DND-41 (cell line): ENCODE results near the gene DDIT3.

Source experiments
- ATAC-seq: fragments of 200-7000 bp; cut with Tn5 transposase; 3 replicates; pipeline ENCODE4 v1.9.1; 2021; ENCODE audit warnings: low read depth; ENCODE audit not compliant: insufficient read depth
- DNase-seq: peaks from one replicate; pipeline ENCODE4 v3.0.0-alpha.2; 2020
- H2AFZ ChIP-seq: 2 replicates; pipeline ENCODE4 v1.6.0; 2012; ENCODE audit warnings: low read depth, low read length
- H3K27ac ChIP-seq: 2 replicates; pipeline ENCODE4 v1.5.1; 2012; ENCODE audit warnings: low read length, inconsistent platforms
- H3K27me3 ChIP-seq: fragments of 200-600 bp; sonication (generic); 2 replicates; pipeline ENCODE4 v1.6.0; 2012; ENCODE audit warnings: low read length, mild to moderate bottlenecking, inconsistent platforms; ENCODE audit not compliant: insufficient read depth, poor library complexity
- H3K36me3 ChIP-seq: 2 replicates; pipeline ENCODE4 v1.5.1; 2012; ENCODE audit warnings: low read length, inconsistent platforms; ENCODE audit not compliant: insufficient read depth
- H3K4me1 ChIP-seq: 2 replicates; pipeline ENCODE4 v1.5.1; 2012; ENCODE audit warnings: mild to moderate bottlenecking, low read length; ENCODE audit not compliant: insufficient read depth
- H3K4me2 ChIP-seq: 2 replicates; pipeline ENCODE4 v1.6.0; 2012; ENCODE audit warnings: mild to moderate bottlenecking, moderate library complexity, low read length, inconsistent platforms; ENCODE audit not compliant: insufficient read depth
- H3K4me3 ChIP-seq, 2 experiments: fragments of 200-600 bp in 1 of 2; shearing (Covaris generic) in 1 of 2; 2 replicates each; pipeline ENCODE4 v1.5.1; 2012 to 2016; ENCODE audit warnings: inconsistent platforms in 2 of 2, low read length in 2 of 2, mild to moderate bottlenecking in 2 of 2, low read depth in 1 of 2, moderate library complexity in 1 of 2
- H3K79me2 ChIP-seq: 2 replicates; pipeline ENCODE4 v1.6.0; 2012; ENCODE audit warnings: low read length, inconsistent platforms; ENCODE audit not compliant: insufficient read depth
- H3K9ac ChIP-seq: 2 replicates; pipeline ENCODE4 v1.6.0; 2012; ENCODE audit warnings: low read depth, mild to moderate bottlenecking, inconsistent platforms, low read length, moderate library complexity
- H3K9me3 ChIP-seq: 2 replicates; pipeline ENCODE4 v1.5.1; 2012; ENCODE audit warnings: low read length, moderate library complexity, mild to moderate bottlenecking, inconsistent platforms; ENCODE audit not compliant: insufficient read depth, severe bottlenecking
- H4K20me1 ChIP-seq: 2 replicates; pipeline ENCODE4 v1.6.0; 2012; ENCODE audit warnings: low read length; ENCODE audit not compliant: insufficient read depth
- CTCF ChIP-seq: IDR thresholded peaks from 2 replicates; pipeline ENCODE4 v1.5.1; 2012; ENCODE audit warnings: borderline replicate concordance, low read length, moderate library complexity, mild to moderate bottlenecking; ENCODE audit not compliant: poor library complexity, severe bottlenecking; ENCODE audit errors: extremely low read depth
- EZH2 ChIP-seq: IDR thresholded peaks from 3 replicates; pipeline ENCODE4 v1.6.1; 2012; ENCODE audit warnings: borderline replicate concordance, low read depth, mild to moderate bottlenecking, moderate library complexity, low read length, inconsistent platforms; ENCODE audit not compliant: severe bottlenecking

Gene DDIT3

GRCh38 chr12:57546438-57547287, 26.3 kb upstream of the DDIT3 start, which contains the start of gene DCTN2:
DCTN2 (minus strand) TSS chr12:57547192; CDS start chr12:57547063, 129 bp downstream.
- Histone ChIP-seq H3K36me3 (peaks cover 21% of the 10 kb centered on the region), H4K20me1 (peaks cover 8% of the 10 kb centered on the region; the same call in 1 of the 2 replicates), H2AFZ (peak within 1 kb of the TSS; percentile 80), H3K4me3 (peak within 1 kb of the TSS; percentile 61 to 86), H3K9ac (peak within 1 kb of the TSS; percentile 85), H3K4me1 (peaks cover 26% of the 10 kb centered on the region), H3K27ac (peak within 1 kb of the TSS; percentile 75), H3K79me2 (peaks cover 36% of the 10 kb centered on the region), H3K4me2 (peak within 1 kb of the TSS; percentile 89), H3K9me3 (no peaks in the 10 kb centered on the region), H3K27me3 (peaks cover 10% of the 10 kb centered on the region)
- DNase-seq = peak; percentile 98
- TF ChIP-seq CTCF = peak; percentile 41
- TF ChIP-seq EZH2 = no peak
- ATAC-seq = peak; percentile 100

- peaks cover 28% of the 10 kb centered on the region for H3K36me3 ChIP-seq
- H3K4me1 ChIP-seq = peaks cover 26% of the 10 kb centered on the region
- H3K27me3 ChIP-seq = peaks cover 10% of the 10 kb centered on the region
- H3K79me2 ChIP-seq = peaks cover 36% of the 10 kb centered on the region
- peaks cover 8% of the 10 kb centered on the region; the same call in 1 of the 2 replicates for H4K20me1 ChIP-seq
- ATAC-seq (no peak), DNase-seq (no peak)
- peak overlapping the region; percentile 75 for H3K27ac ChIP-seq
- H2AFZ ChIP-seq = no peak overlapping the region
- peak overlapping the region; percentile 85 for H3K9ac ChIP-seq
- TF ChIP-seq EZH2 (no peak), CTCF (no peak)
- H3K4me3 ChIP-seq = peak overlapping the region; percentile 61 to 86
- no peaks in the 10 kb centered on the region for H3K9me3 ChIP-seq
- peak overlapping the region; percentile 89 for H3K4me2 ChIP-seq
These were observed 25.6 kb upstream of the DDIT3 start for GRCh38 chr12:57545809-57546437.

- Histone ChIP-seq H3K36me3 (peaks cover 50% of the 10 kb centered on the region), H3K9ac (no peak overlapping the region), H3K27me3 (peaks cover 4% of the 10 kb centered on the region), H4K20me1 (peaks cover 15% of the 10 kb centered on the region; the same call in 1 of the 2 replicates), H3K4me2 (no peak overlapping the region), H3K9me3 (no peaks in the 10 kb centered on the region), H3K4me1 (peaks cover 26% of the 10 kb centered on the region), H2AFZ (no peak overlapping the region), H3K27ac (no peak overlapping the region), H3K79me2 (peaks cover 36% of the 10 kb centered on the region), H3K4me3 (no peak overlapping the region)
- DNase-seq = no peak
- TF ChIP-seq CTCF (no peak), EZH2 (no peak)
- ATAC-seq = no peak
These were observed 23.3 kb upstream of the DDIT3 start for GRCh38 chr12:57543581-57543980.
